ENCODE results near the gene DSCAML1.

Gene DSCAML1

DNA sequence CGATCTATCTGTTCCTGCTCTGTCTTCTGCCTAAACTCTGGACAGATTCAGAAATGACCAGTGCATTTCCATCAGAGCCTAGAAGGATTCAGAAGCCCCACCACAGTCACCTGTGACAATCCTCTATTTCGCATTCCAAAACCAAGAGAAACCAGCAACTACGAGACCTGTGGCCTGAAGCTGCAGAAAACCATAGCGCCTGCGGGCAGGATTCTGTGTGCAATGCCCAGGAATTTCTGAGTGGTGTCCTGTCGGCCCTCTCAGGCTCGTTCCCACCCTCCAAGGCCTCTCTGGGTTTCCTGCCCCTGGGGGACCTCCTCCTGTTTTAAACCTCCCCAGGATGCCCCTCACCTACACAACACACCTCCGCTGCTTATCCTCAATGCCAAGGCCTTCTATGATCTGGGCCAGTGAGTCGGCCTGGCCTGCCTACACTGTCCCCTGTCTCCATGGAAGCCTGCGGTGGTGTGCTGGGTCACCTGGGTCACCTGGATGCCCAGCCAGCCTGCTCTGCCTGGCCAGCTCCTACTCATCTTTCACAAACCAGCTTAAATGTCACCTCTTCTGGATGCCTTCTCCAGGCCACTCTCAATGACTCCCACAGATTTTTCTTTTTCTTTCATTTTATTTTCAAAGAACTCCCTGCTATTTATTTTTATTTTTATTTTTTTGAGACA is 271.0 kb downstream of the DSCAML1 start:
- in situ Hi-C loops (cut with MboI; ENCODE audit: low pct_unique_long_range_greater_than_20kb, low sequenced_read_pairs, unreplicated experiment) = no loop called here
- TF ChIP-seq, protein P1, sequence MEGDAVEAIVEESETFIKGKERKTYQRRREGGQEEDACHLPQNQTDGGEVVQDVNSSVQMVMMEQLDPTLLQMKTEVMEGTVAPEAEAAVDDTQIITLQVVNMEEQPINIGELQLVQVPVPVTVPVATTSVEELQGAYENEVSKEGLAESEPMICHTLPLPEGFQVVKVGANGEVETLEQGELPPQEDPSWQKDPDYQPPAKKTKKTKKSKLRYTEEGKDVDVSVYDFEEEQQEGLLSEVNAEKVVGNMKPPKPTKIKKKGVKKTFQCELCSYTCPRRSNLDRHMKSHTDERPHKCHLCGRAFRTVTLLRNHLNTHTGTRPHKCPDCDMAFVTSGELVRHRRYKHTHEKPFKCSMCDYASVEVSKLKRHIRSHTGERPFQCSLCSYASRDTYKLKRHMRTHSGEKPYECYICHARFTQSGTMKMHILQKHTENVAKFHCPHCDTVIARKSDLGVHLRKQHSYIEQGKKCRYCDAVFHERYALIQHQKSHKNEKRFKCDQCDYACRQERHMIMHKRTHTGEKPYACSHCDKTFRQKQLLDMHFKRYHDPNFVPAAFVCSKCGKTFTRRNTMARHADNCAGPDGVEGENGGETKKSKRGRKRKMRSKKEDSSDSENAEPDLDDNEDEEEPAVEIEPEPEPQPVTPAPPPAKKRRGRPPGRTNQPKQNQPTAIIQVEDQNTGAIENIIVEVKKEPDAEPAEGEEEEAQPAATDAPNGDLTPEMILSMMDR (IDR thresholded peaks at IDR 0.05; ENCODE audit: extremely low read depth, insufficient read depth, missing control alignments) = no peak
- DNase-seq (ENCODE audit: low spot score) = no peak

DNA sequence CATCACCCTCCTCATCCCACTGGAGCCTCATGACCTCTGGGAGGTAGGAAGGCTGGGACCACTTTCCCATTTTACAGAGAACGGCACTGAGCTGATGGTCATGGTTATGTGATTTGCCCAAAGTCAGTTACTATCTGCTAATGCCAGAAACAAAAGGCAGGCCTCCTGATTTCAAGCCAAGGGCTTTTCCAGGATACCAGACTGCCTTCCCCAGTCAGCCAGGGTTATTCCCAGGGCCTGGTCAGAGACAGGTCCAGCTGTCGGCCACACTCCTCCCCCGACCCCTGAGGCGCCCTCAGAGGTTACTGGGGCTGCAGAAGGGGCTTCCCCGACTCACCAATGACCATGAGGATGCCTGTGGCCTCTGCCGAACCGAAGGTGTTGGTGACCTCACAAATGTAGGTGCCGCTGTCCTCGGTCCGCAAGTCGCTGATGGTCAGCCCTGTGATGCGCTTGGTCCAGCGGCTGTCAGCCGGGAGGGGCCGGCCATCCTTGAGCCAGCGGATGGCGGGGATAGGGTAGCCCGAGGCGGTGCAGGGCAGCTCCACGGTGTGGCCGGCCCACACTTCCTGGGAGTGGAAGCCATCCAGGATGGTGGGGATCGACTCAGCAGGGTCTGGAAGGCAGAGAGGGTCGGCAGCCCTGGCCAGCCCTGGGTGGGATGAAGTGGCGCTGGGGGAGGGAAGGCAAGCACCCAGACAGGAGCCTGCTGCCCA is 272.4 kb downstream of the DSCAML1 start:
- DNase-seq (ENCODE audit: low spot score) = no peak
- in situ Hi-C loops (cut with MboI; ENCODE audit: low pct_unique_long_range_greater_than_20kb, low sequenced_read_pairs, unreplicated experiment) = no loop called here
- TF ChIP-seq, protein P1 (IDR thresholded peaks at IDR 0.05; ENCODE audit: extremely low read depth, insufficient read depth, missing control alignments) = no peak

DNA sequence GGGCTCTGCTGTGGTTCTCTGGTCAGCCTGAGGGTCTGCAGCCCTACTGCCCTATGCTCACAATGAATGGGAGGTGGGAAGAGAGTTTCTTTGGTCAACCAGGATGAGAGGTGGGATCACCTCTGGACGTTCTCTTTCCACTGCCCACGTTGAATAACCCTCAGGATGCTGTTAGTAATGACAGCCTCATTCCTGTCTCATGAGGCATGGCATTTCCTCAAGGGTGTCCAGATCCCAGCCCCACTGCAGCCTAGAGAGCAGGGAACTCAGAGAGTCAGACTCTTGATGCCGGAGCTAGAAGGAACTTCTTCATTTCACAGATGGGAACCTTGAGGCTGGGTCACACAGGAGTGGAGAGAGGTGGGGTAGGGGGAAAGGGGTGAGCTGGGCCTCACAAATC is 273.3 kb downstream of the DSCAML1 start:
- TF ChIP-seq, protein P1 (IDR thresholded peaks at IDR 0.05; ENCODE audit: extremely low read depth, insufficient read depth, missing control alignments) = no peak
- DNase-seq (ENCODE audit: low spot score) = no peak
- in situ Hi-C loops (cut with MboI; ENCODE audit: low pct_unique_long_range_greater_than_20kb, low sequenced_read_pairs, unreplicated experiment) = no loop called here

DNA sequence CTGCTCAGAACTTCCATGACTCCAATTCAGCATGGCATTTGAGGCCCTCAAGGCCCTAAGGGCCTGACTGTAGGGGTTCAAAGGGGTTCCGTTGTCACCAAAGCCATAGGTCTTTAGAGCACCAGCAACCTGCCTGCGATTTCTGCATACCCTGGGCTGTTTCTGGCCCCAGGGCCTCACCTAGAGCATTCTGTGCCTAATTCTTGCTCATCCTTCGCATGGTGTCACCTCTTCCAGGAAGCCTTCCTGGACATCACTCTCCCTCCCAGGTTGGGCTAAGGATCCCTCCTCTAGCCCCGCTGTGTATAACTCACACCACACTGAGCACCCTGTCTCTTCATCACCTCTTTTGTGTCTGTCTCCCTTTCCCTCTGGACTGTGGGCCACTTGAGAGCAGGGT is 275.0 kb downstream of the DSCAML1 start:
- in situ Hi-C loops (cut with MboI; ENCODE audit: low pct_unique_long_range_greater_than_20kb, low sequenced_read_pairs, unreplicated experiment) = no loop called here
- no peak for DNase-seq (ENCODE audit: low spot score)
- TF ChIP-seq, protein P1 (IDR thresholded peaks at IDR 0.05; ENCODE audit: extremely low read depth, insufficient read depth, missing control alignments) = no peak

DNA sequence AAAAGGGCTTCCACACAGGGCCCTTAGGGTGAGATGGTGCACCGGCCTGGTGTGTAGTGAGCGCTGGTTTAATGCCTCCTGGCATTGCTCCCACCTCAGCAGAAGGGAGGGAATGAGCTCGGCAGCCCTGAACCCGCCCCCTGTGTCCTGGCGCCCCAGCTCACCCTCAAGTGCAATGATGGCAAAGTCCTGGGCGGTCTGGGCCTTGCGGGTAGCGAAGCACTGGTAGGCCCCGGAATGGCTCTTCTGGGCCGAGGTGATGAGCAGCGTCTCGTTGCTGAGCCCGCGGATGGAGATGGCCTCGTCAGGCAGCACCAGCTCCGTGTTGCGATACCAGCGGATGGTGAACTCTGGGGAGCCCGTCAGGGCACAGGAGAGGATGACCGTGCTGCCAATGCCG is 276.1 kb downstream of the DSCAML1 start:
- in situ Hi-C loops (cut with MboI; ENCODE audit: low pct_unique_long_range_greater_than_20kb, low sequenced_read_pairs, unreplicated experiment) = no loop called here
- DNase-seq (ENCODE audit: low spot score) = no peak
- TF ChIP-seq, protein P1 (IDR thresholded peaks at IDR 0.05; ENCODE audit: extremely low read depth, insufficient read depth, missing control alignments) = no peak

DNA sequence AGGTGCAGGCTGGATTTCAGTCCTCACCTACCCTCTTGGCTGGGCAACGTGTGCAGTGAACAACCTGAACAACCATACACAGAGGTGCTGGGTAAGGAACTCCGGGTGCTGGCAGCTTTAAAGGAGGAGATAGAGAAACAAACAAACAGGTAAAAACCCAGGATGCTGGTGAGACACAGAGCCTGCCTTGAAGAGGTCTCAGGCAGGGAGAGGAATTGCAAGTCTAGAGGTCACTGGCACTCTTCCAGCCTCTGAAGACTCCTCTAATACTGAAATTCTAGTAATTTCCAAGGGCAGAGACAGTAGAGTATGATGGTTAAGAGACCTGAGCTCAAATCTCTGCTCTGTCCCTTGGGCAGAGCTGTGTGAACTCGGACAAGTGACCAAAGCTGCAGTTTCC is 276.8 kb downstream of the DSCAML1 start:
- DNase-seq (ENCODE audit: low spot score) = no peak
- in situ Hi-C loops (cut with MboI; ENCODE audit: low pct_unique_long_range_greater_than_20kb, low sequenced_read_pairs, unreplicated experiment) = no loop called here
- TF ChIP-seq, protein P1 (IDR thresholded peaks at IDR 0.05; ENCODE audit: extremely low read depth, insufficient read depth, missing control alignments) = no peak
